GM19328 (cell line): ENCODE data around the gene LPCAT3.
"Not testable (repeated sequence)": the region's sequence is repeated elsewhere in the genome, so short reads cannot be mapped to it uniquely, and the experiment has no call there.

ENCODE experiments used
- ATAC-seq: cut with Tn5 transposase; IDR thresholded peaks from one replicate; pipeline ENCODE4 v1.9.1; 2021; ENCODE audit warnings: mild to moderate bottlenecking, moderate library complexity; ENCODE audit not compliant: unreplicated experiment

Gene LPCAT3, protein sequence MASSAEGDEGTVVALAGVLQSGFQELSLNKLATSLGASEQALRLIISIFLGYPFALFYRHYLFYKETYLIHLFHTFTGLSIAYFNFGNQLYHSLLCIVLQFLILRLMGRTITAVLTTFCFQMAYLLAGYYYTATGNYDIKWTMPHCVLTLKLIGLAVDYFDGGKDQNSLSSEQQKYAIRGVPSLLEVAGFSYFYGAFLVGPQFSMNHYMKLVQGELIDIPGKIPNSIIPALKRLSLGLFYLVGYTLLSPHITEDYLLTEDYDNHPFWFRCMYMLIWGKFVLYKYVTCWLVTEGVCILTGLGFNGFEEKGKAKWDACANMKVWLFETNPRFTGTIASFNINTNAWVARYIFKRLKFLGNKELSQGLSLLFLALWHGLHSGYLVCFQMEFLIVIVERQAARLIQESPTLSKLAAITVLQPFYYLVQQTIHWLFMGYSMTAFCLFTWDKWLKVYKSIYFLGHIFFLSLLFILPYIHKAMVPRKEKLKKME

DNA sequence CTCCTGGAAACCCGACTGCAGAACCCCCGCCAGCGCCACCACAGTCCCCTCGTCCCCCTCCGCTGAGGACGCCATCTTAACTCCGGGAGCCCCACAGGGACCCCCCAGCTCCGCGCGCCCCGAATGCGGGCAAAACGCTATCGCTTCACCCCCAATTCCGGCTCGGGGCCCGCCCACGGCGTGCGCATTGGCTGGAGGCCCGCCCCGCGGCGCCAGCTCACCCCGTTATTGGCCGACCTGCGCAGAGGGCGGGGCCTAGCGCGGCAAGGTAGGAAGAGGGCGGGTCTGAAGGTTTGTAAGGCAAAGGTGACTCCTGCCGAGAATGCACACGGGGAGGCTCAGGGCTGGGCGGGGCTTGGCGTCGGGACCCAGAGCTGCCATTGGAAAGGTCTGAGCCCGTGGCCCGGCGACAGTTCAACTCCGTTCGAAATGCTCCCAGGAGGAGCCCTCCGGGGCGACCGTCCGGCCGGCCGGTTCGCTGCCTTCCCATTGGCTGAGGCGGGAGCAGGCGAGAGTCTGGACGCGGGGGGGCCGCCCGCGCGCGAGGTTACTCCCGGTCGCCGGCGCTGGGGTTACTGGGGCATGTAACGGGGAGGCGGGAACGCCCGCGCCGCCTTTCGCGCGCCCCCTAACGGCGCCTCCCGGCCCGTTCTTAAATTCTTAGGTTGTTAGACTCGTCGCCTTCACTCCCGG is at the start of gene LPCAT3:
Gene LPCAT3, minus strand, starts transcription at position 127 of the 693 bp plus-strand sequence. Its CDS starts 52 bp downstream, at position 75.
- ATAC-seq = peak; percentile 89

DNA sequence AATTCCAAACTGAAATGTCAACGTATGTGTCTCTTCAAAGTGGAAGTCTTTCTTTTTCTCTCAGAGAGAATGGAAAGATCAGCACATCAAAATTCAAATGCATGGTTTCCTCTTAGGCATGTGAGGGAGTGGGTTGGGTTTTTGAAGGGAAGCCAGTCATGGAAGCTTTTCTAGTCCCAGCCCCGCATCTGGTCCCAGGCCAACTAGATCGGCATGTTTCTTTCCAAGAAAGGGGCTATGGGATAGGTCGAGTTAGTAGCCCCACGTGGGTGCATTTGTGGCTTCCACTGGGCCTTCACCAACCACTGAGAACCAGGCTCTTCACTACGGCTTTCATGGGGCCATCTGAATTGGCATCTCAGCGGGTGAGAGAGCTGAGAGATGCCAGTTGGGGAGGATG is 48.8 kb upstream of the LPCAT3 start:
- no peak for ATAC-seq

DNA sequence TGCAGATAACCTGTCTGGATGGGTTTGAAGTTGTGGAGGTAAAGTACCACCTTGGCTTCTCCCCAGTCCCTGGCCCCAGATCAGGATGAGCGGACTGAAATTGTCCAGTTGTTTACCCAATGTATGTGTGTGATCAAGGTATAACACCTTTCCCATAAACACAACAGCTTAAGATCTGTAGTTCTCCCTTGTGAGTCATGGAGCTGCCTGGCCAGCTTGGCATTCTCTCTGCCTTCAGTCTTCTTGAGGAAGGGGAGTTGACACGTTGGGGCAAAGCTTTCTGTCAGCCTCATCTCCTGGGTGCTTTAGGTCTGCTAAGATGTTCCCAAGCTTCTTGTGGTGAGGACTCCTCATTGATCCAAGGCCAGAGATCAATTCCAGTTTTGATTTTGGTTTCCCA is 48.3 kb upstream of the LPCAT3 start:
- ATAC-seq = no peak

DNA sequence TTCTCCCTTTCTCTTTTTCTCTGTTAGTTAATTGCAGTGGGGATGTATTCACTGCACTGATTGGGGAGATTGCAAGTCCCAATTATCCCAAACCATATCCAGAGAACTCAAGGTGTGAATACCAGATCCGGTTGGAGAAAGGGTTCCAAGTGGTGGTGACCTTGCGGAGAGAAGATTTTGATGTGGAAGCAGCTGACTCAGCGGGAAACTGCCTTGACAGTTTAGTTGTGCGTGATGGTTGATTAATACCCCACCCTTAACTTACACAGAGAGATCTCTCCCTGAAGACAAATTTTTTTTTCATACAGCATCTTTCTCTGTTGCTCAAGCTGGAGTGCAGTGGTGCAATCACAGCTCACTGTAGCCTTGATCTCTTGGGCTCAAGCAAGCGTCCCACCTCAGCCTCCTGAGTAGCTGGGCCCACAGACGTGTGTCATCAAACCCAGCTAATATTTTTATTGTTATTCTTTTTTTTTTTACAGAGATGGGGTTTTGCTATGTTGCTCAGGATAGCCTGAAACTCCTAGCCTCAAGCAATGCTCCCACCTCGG is 46.9 kb upstream of the LPCAT3 start:
- no peak for ATAC-seq

DNA sequence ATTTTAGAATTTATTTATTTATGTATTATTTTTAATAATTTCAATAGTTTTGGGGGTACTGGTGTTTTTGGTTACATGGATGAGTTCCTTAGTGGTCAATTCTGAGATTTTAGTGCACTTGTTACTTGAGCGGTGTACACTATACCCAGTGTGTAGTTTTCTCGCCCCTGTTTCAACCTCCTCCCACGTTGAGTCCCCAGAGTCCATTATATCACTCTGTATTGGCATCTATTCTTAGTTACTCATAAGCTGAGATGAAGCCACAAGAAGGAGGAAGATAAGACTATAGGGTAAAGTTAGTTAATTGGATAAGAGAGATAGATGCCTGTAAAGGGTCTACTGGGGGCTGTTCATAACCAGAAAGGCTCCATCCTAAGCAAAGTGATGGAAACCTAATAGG is 46.2 kb upstream of the LPCAT3 start:
- ATAC-seq = no peak

DNA sequence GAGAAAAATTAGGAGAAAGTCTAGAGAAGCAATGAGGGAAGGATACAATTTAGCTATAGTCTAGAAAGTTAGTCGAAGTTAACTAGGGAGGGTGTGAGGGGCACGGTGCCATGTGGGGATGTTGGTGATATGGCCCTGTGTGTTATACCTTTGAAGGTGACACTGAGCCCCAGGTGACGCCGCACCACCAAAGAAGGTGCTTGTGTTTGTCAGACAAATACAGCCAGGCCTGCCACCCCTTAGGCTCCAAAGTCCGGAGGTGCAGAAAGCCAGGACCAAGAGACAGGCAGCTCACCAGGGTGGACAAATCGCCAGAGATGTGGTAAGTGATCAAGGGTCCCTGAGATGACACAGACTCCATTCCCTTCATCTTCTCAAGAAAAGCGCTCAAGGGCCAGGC is 43.3 kb upstream of the LPCAT3 start:
- no peak for ATAC-seq

DNA sequence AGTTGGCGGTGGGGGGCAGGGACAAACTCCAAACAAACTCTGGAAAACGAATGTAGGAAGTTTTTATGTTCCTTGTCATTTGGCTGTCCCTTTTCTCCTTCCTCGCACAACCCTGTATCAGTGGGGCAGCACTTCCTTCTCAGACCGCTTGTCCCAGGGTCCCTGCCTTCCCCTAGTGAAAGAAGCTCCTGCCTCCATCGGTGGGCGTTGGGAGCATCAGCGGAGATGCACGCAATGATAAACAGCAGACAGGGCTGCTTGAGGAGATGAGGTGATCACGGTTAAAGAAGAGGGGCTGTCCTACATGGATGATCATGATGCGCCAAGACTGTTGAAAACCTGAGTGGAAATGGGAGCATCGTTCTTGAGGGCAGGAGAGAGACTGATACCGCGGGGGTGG is 42.9 kb upstream of the LPCAT3 start:
- ATAC-seq = no peak

DNA sequence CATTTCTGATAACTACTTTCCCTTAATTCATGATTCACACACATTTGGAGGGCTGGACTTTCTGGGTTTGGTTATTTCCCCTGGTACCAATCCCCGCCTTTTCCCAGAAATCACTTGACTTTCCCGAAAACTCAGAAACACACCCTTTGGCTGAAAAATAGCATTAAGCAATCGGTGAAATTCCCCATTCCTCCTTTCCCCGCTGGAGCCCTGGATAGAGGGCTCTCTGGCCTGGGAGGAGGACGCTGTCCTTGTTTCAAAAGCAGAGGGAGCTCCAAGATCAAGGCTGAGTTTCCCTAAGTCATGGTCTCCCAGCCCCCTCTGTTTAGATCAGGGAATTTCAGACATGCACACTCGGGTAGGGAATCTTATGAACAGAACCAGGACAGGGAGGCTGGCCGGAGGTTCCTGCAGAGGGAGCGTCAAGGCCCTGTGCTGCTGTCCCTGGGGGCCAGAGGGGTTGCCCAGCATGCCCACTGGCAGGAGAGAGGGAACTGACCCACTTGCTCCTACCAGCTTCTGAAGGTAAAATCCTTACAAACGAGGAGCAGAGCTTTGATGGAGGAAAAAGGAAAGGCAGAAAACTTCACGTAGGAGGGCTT is 42.2 kb upstream of the LPCAT3 start, which contains the start of gene C1S:
Gene C1S, plus strand, starts transcription at position 366 of the 602 bp plus-strand sequence. CDS start 1,195 bp downstream, outside the sequence.
- no peak for ATAC-seq

DNA sequence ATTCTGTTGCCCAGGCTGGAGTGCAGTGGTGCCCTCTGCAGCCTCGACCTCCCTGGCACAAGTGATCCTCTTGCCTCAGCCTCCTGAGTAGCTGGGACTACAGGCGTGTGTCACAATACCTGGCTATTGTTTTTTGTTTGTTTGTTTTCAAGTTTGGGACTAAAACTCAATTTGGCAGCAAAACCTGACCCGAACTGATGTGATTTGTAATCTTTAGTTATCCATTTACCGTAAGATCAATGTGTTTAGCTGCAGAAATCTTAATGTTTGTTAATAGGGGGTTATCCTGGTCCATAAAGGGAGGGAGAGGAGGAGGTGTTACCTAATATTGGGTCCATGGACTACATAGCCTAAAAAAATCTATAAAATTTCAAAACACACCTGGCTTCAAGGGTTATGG is 41.5 kb upstream of the LPCAT3 start:
- ATAC-seq = no peak

DNA sequence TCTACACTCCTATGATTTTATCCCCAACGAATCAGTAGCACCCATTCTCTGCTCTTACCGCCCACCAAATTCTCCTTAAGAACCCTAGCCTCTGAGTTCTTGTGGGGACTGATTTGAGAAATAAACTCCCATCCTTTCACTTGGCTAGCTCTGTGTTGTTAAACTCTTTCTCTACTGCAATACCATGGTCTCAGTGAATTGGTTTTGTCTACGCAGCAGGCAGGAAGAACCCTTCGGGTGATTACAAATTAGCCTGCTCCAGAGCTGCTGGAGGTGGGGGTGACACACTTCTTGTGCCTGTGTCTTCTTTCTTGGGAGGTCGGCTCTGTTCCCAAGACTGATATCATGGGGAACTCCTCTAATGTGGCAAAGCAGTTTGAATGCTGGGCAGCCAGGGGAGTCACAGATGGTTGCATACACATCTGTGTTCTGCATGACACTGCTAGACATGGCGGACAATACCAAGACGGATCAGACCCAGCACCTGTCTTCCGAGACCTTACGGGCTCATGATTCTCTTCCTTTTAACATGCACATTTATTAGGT is 40.6 kb upstream of the LPCAT3 start:
- ATAC-seq = no peak

DNA sequence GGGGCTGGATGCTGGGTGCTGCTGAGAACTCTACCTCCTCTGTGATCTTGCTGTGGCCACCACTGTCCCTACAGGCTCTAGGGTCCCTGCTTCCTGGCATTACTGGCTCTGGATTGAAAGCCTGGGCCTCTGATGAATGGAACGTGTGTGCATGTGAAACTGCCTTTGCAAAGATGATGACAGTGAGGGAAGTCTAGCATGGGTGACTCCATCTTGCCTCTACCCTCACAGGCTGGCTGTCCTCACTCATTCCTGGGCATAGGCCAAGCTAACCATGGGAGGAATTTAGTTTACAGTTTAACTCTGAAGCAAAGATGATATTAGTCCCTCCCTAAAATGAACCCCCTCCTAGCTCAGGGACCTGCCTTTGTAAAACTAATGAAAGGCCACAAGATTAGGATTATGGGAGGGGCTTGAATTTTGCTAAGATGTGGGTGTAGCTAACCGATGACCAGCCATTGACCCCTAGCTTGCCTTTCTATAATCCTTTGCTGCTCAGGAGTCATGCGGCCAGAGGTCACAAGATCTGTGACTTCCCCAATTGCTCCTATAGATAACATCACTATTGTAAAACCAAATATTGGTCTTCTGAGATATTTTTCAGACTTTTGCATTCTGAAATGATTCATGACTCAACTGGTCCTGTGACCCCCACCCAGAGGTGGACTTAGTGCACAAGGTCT is 40.0 kb upstream of the LPCAT3 start:
- ATAC-seq = no peak

DNA sequence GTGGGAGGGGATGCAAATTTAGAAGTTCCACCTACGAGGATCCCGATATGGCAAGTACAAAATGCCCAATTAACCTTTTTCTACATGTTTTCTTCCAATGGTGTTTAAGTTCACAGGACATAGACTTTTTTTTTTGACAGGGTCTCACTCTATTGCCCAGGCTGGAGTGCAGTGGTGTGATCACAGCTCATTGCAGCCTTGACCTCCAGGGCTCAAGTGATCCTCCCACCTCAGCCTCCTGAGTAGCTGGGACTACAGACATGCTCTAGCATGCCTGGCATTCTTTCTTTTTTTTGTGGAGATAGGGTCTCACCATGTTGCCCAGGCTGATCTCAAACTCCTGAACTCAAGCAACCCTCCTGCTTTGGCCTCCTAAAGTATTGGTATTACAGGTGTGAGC is 37.5 kb upstream of the LPCAT3 start:
- ATAC-seq = not testable (repeated sequence)

DNA sequence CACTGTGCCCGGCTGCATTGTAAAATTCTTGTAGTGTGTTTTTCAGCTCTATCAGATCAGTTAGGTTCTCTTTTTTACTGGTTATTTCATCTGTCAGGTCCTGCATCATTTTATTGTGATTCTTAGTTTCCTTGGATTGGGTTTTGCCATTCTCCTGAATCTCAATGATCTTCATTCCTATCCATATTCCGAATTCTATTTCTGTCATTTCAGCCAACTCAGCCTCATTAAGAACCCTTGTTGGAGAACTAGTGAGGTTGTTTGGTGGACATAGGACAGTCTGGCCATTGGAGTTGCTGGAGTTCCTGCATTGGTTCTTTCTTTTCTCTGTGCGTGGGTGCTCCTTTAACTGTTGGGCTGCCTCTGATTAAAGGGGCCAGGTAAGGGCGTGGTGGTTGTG is 36.6 kb upstream of the LPCAT3 start:
- no peak for ATAC-seq

DNA sequence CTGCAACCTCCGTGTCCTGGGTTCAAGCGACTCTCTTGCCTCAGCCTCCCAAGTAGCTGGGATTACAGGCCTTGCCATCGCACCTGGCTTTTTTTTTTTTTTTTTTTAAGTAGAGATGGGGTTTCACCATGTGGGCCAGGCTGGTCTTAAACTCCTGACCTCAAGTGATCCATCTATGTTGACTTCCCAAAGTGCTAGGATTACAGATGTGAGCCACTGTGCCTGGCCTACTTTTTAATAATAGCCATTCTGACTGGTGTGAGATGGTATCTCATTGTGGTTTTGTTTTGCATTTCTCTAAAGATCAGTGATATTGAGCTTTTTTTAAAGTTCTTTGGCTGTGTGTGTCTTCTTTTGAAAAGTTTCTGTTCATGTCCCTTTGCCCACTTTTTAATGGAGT is 31.7 kb upstream of the LPCAT3 start:
- ATAC-seq = not testable (repeated sequence)

DNA sequence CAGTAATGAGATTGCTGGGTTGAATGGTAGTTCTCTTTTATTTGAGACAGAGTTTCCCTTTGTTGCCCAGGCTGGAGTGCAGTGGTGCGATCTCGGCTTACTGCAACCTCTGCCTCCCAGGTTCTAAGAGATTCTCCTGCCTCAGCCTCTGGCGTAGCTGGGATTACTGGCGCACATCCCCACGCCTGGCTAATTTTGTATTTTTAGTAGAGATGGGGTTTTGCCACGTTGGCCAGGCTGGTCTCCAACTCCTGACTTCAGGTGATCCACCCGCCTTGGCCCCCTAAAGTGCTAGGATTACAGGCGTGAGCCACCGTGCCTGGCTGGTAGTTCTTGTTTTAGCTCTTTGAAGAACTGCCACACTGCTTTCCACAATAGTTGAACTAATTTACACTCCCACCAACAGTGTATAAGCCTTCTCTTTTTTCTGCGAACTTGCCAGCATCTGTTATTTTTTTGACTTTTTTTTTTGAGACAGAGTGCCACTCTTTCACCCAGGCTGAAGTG is 31.2 kb upstream of the LPCAT3 start:
- ATAC-seq = not testable (repeated sequence)

DNA sequence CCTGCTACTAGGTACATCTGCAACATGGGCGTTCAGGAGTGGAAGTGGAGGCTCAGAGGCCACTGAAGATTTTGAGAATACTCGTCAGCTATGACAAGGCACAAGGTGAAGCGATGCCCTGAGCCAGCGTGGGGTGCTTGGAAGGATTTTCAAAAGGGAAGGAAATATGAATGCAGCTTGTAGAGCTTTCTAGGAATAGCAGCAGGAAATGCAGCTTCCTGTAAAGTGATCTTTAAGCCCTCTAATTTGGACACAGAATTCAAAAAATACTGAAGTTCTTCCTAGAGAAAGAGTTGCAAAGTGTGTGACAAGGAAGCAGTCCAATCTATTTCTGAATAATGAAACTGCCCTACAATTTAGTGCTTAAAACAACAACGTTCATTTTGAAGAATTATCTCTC is 29.0 kb upstream of the LPCAT3 start:
- ATAC-seq = no peak

DNA sequence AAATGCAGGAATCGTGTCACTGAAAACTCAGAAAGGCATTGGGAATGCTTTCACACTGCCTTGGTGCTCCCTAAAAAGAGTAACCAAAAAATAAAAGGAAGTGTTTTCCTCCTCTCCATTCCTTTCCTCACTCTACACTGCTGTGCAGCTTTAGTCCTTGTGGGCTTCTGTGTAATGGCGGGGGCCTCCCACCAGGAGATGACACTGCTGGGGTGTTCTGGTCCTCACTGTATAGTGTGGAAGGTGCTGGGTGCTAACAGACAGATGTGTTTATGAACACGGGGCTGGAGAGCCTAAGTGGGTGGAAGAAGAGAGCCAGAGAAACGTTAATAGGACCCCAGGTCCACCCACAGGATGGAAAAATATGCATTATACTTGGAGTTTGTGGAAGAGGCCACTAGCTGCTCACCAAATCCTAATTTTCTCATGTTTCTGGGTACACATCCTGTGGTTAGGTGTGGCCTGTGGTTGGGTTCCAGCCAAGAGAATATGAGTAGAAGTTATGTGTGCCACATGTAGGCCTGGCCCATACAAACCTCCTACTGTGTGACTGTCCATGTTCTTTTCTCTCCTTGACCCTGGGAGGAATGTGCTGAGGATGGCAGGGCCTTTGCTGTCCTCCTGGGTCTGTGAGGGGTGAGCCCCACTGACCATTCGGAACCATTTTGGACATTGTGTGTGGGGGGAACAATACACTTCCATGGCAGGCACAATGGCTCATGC is 28.3 kb upstream of the LPCAT3 start:
- ATAC-seq = no peak

DNA sequence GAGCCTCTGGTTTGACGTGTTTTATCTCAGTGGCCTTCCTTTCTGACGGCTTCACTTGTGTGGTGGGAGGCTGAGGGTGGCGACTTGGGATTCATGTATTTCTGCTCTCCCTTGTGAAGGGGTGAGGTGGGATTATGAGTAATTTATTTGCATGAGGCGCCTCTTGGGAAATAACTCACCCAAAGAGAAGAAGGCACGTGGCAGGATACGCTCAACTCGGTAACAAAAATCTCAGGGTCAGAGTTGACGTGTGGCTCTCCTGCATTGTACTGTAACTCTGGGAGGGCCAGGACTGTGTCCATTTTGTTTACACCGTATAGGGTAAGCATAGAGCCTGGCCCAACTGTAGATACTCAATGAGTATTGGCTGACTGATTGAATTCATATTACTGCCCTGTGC is 27.6 kb upstream of the LPCAT3 start:
- ATAC-seq = no peak

DNA sequence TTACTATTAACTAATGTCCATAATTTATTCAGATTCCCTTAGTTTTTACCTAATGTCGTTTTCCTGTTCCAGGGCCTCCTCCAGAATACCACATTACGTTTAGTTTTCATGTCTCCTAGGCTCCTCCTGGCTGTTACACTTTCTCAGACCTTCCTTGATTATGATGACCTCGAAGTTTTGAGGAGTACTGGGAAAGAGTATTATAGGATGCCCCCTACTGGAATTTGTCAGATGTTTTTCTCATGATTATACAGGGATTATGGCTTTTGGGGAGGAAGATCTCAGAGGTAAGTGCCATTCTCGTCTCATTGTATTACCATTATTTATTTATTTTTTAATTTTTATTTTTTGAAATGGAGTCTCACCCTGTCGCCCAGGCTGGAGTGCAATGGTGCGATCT is 24.6 kb upstream of the LPCAT3 start:
- ATAC-seq = no peak

DNA sequence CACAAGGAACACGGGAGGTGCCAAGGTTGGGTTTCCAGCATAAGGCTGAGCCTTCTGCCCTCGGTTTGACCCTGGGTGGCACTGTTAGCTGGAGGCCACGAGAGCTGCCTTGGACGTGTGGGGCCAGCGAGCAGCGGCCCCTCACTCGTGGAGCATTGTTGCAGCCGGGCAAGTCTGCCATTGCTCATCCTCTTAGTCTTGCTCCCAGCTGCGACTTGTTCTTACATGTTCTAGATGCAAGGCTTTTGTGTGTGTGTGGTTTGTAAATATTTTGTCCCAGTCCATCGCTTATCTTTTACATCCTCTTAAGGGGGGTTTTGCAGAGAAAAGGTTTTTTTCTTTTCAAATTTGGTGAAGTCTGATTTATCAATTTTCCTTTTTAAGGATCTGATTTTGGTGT is 21.1 kb upstream of the LPCAT3 start:
- ATAC-seq = no peak
